Keratinocyte (primary cell): ENCODE results near the gene MPP4. TPM values are rescaled to one million over a fixed set of nuclear protein-coding genes. Genes with fewer than 3 reads are reported as not detected.
A peak's percentile ranks its signal among the peaks of the same experiment; 100 is the strongest.

Experiments
- DNase-seq: peaks from one replicate; pipeline ENCODE4 v3.0.0-alpha.2; 2011; ENCODE audit warnings: low read depth, missing footprints, low spot score
- FAIRE-seq: peaks from 2 replicates; lab custom pipeline; 2011; peaks lifted over from hg19 to GRCh38; lab: Jason Lieb, UNC
- H2AFZ ChIP-seq: 2 replicates; pipeline ENCODE4 v1.6.0; 2012; ENCODE audit warnings: low read length, control low read depth, inconsistent platforms; ENCODE audit not compliant: control insufficient read depth
- H3K27ac ChIP-seq: 2 replicates; pipeline ENCODE4 v1.5.1; 2011; ENCODE audit warnings: low read length; ENCODE audit not compliant: control insufficient read depth, insufficient read depth
- H3K27me3 ChIP-seq: 3 replicates; pipeline ENCODE4 v1.6.0; 2011; ENCODE audit warnings: low read length; ENCODE audit not compliant: control insufficient read depth, insufficient read depth; ENCODE audit errors: extremely low read depth
- H3K36me3 ChIP-seq, 2 experiments: 2 replicates in 1 of 2; 3 replicates in 1 of 2; pipeline ENCODE4 v1.5.1; 2011; ENCODE audit warnings: low read length in 2 of 2, mild to moderate bottlenecking in 1 of 2; ENCODE audit not compliant: control insufficient read depth in 2 of 2, insufficient read depth in 2 of 2; ENCODE audit errors: extremely low read depth in 1 of 2
- H3K4me1 ChIP-seq: 3 replicates; pipeline ENCODE4 v1.5.1; 2011; ENCODE audit warnings: low read length; ENCODE audit not compliant: control insufficient read depth, insufficient read depth; ENCODE audit errors: extremely low read depth
- H3K4me2 ChIP-seq: 3 replicates; pipeline ENCODE4 v1.6.0; 2011; ENCODE audit warnings: low read depth, low read length; ENCODE audit not compliant: control insufficient read depth, insufficient read depth; ENCODE audit errors: extremely low read depth
- H3K4me3 ChIP-seq, 3 experiments: fragments of 200-600 bp in 1 of 3; sonication (generic) in 1 of 3; 2 replicates in 2 of 3; 3 replicates in 1 of 3; pipeline ENCODE4 v1.5.1; 2011 to 2016; ENCODE audit warnings: low read length in 3 of 3, mild to moderate bottlenecking in 3 of 3, control low read depth in 2 of 3, inconsistent platforms in 1 of 3, low read depth in 1 of 3, mixed read lengths in 1 of 3, mixed run types in 1 of 3, moderate library complexity in 1 of 3; ENCODE audit not compliant: control insufficient read depth in 2 of 3, insufficient read depth in 2 of 3; ENCODE audit errors: extremely low read depth in 1 of 3
- H3K79me2 ChIP-seq: 2 replicates; pipeline ENCODE4 v1.6.0; 2012; ENCODE audit warnings: low read length; ENCODE audit not compliant: control insufficient read depth, insufficient read depth
- H3K9ac ChIP-seq: 3 replicates; pipeline ENCODE4 v1.6.0; 2011; ENCODE audit warnings: low read length; ENCODE audit not compliant: control insufficient read depth, insufficient read depth; ENCODE audit errors: extremely low read depth
- H3K9me1 ChIP-seq: 3 replicates; pipeline ENCODE4 v1.6.0; 2011; ENCODE audit warnings: low read length; ENCODE audit not compliant: control insufficient read depth, insufficient read depth; ENCODE audit errors: extremely low read depth
- H3K9me3 ChIP-seq: 2 replicates; pipeline ENCODE4 v1.5.1; 2012; ENCODE audit warnings: low read depth, low read length; ENCODE audit not compliant: control insufficient read depth
- H4K20me1 ChIP-seq: 3 replicates; pipeline ENCODE4 v1.6.0; 2011; ENCODE audit warnings: low read length; ENCODE audit not compliant: control insufficient read depth, insufficient read depth; ENCODE audit errors: extremely low read depth
- EZH2 ChIP-seq: IDR thresholded peaks from one replicate; pipeline ENCODE4 v1.6.1; 2012; ENCODE audit warnings: inconsistent platforms, mild to moderate bottlenecking, low read length, moderate library complexity
- dilution Hi-C: fragments of 300-500 bp; cut with MboI; formaldehyde crosslinking; loops from one replicate; pipeline ENCODE4 v1.7.0; 2020; ENCODE audit warnings: low sequenced_read_pairs; ENCODE audit not compliant: extremely low pct_ligation_motif_present
- polyA plus RNA-seq, 5 experiments: library from polyadenylated mRNA; depleted of rRNA in 3 of 5; stranded (reverse) in 3 of 5; stranded (forward) in 1 of 5; unstranded in 1 of 5; fragments of >200 nt; gene quantifications; 1 replicate in 1 of 5; 2 replicates in 3 of 5; 3 replicates in 1 of 5; pipeline versions ENCODE4 v1.2.1 to v1.2.3, GENCODE V29; 2011 to 2012; ENCODE audit warnings: missing spikeins in 2 of 5, low read depth in 1 of 5, low replicate concordance in 1 of 5
- TF ChIP-seq, protein P1 (sequence below), 3 experiments: IDR thresholded peaks in 1 of 3; conservative IDR thresholded peaks in 1 of 3; optimal IDR thresholded peaks in 1 of 3; 2 replicates in 2 of 3; 3 replicates in 1 of 3; pipeline versions ENCODE3 to v1.5.1; 2011; ENCODE audit warnings: low read length in 3 of 3, mild to moderate bottlenecking in 3 of 3, moderate library complexity in 2 of 3, control low read depth in 1 of 3, inconsistent platforms in 1 of 3; ENCODE audit not compliant: insufficient read depth in 2 of 3; ENCODE audit errors: extremely low read depth in 1 of 3

The MPP4 gene
- polyA plus RNA-seq, 1 donor (not counting 4 experiments of a cell fraction or from before 2014, with no cell fraction given): 0.42 TPM

DNA sequence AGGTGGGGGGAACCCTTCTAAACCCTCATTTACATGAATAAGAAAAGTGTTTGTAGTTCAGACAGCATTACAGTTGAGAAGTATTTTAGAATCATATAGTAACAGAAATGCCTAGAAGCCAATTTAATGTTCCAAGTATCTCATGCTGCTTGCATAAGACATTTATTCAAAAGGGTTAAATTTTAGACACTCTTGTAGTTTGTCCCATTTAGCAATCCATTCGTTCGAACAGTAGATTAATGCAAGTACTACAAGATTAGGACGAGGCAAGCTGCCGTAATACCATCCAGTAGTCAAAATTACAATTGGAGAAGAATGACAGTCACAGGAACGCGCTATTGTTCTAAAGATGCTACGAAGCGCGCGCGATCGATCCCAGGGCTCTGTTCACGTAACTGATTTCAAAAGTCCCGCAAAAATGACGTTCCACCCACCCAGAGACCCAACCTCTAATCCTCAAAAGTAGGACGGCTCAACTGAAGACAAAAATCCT lies 56.3 kb downstream of the MPP4 start:
- H3K4me3 ChIP-seq: peak overlapping the region; percentile 59 to 97 (median 93)
- no peaks in the 10 kb centered on the region for H3K27me3 ChIP-seq
- dilution Hi-C loops: no loop called here
- DNase-seq (no peak), FAIRE-seq (peak; percentile 77)
- peak overlapping the region; percentile 96 for H3K27ac ChIP-seq
- peak overlapping the region; percentile 92 for H2AFZ ChIP-seq
- H3K9me1 ChIP-seq: no peaks in the 10 kb centered on the region
- H3K4me1 ChIP-seq: peaks cover 17% of the 10 kb centered on the region
- H3K79me2 ChIP-seq: peaks cover 13% of the 10 kb centered on the region
- H3K9ac ChIP-seq: peak overlapping the region; percentile 96
- peak overlapping the region; percentile 68 for H3K4me2 ChIP-seq
- H3K36me3 ChIP-seq: peaks cover 0 to 2% of the 10 kb centered on the region in 2 experiments
- no peak for TF ChIP-seq EZH2
- TF ChIP-seq, protein P1, sequence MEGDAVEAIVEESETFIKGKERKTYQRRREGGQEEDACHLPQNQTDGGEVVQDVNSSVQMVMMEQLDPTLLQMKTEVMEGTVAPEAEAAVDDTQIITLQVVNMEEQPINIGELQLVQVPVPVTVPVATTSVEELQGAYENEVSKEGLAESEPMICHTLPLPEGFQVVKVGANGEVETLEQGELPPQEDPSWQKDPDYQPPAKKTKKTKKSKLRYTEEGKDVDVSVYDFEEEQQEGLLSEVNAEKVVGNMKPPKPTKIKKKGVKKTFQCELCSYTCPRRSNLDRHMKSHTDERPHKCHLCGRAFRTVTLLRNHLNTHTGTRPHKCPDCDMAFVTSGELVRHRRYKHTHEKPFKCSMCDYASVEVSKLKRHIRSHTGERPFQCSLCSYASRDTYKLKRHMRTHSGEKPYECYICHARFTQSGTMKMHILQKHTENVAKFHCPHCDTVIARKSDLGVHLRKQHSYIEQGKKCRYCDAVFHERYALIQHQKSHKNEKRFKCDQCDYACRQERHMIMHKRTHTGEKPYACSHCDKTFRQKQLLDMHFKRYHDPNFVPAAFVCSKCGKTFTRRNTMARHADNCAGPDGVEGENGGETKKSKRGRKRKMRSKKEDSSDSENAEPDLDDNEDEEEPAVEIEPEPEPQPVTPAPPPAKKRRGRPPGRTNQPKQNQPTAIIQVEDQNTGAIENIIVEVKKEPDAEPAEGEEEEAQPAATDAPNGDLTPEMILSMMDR (optimal IDR thresholded peaks at IDR 0.05 in 1 of 3, IDR thresholded peaks at IDR 0.05 in 1 of 3, conservative IDR thresholded peaks at IDR 0.05 in 1 of 3; ENCODE audit: extremely low read depth in 1 of 3, insufficient read depth in 2 of 3, low read length in 3 of 3): no peak
- no peaks in the 10 kb centered on the region for H3K9me3 ChIP-seq
- no peaks in the 10 kb centered on the region for H4K20me1 ChIP-seq

GRCh38 chr2:201639205-201639604 lies 59.2 kb downstream of the MPP4 start:
- no peak overlapping the region for H3K27ac ChIP-seq
- H3K79me2 ChIP-seq: peaks cover 13% of the 10 kb centered on the region
- peaks cover 4 to 17% of the 10 kb centered on the region in 2 experiments for H3K36me3 ChIP-seq
- DNase-seq: no peak
- H3K9me1 ChIP-seq: no peaks in the 10 kb centered on the region
- H3K27me3 ChIP-seq: no peaks in the 10 kb centered on the region
- peaks cover 14% of the 10 kb centered on the region for H3K4me1 ChIP-seq
- no peaks in the 10 kb centered on the region for H3K9me3 ChIP-seq
- TF ChIP-seq EZH2: no peak
- TF ChIP-seq, protein P1 (optimal IDR thresholded peaks at IDR 0.05 in 1 of 3, IDR thresholded peaks at IDR 0.05 in 1 of 3, conservative IDR thresholded peaks at IDR 0.05 in 1 of 3; ENCODE audit: extremely low read depth in 1 of 3, insufficient read depth in 2 of 3, low read length in 3 of 3): no peak
- H3K4me2 ChIP-seq: no peak overlapping the region
- no peak overlapping the region for H3K9ac ChIP-seq
- no peaks in the 10 kb centered on the region for H4K20me1 ChIP-seq
- H3K4me3 ChIP-seq: no peak overlapping the region
- H2AFZ ChIP-seq: no peak overlapping the region
- dilution Hi-C loops: no loop called here
- FAIRE-seq: no peak
